Heart left ventricle (tissue), 13 donors: ENCODE measurements around the gene PLEKHA4.

Source experiments
- CTCF ChIP-seq, 12 donors: fragments of 200-600 bp; sonication (generic) in 4 of 12; IDR thresholded peaks; one replicate each; pipeline versions ENCODE4 v1.5.0 to v1.8.0; 2018 to 2022; ENCODE audit warnings: antibody characterized with exemption in 12 of 12, mild to moderate bottlenecking in 5 of 12
- POLR2A ChIP-seq, 2 donors: fragments of 450-650 bp; IDR thresholded peaks; one replicate each; pipeline ENCODE4 v1.6.1; 2017; ENCODE audit warnings: antibody characterized with exemption in 2 of 2, mild to moderate bottlenecking in 2 of 2, moderate library complexity in 2 of 2
- donor health status: ischemic (EF 13 %, LVEDD 7.1; RV severe dilation, severe dysfunction).
- donor health status: DM: no; HTN: yes; CAD: no.
- donor health status: DM: no; HTN: no; CAD: no.
- donor health status: ischemic (EF 25% LVEDD 6.9; RV normal size, moderate dysfunction).
- donor health status: ischemic (EF 25% LVEDD 5.7; RV mildly dilated, moderate dysfunction).
- donor health status: ischemic (EF 35%, LVEDD 5.7; RV mildly dilated, moderate dysfunction).
- donor health status: nonischemic (EF 11% LVEDD 7.7; RV severe dilation, severe dysfunction).
- donor health status: DM: yes; HTN: yes; CAD: no.
- donor health status: PGD.
- donor health status: ischemic (EF 29% LVEDD 5.4; RV normal size, mild dysfunction).
- donor health status: nonischemic (EF 23%, LVEDD 6.1; RV moderate dilation, normal function).

- TF ChIP-seq CTCF (IDR thresholded peaks at IDR 0.05) (peak in 6 of 12 donors; percentile 5 to 34 (median 28)), POLR2A (IDR thresholded peaks at IDR 0.05) (no peak)
These were observed 32.1 kb downstream of the PLEKHA4 start, which contains the start of gene HSD17B14 for GRCh38 chr19:48836089-48837017.
